Measurements from ENCODE around the gene RNF123.
"Not testable (repeated sequence)": the region's sequence is repeated elsewhere in the genome, so short reads cannot be mapped to it uniquely, and the experiment has no call there.

GRCh38 chr3:49687424-49687795 lies 1.9 kb upstream of the RNF123 start:
- TF ChIP-seq EZH2phosphoT487 (IDR thresholded peaks at IDR 0.05; ENCODE audit: insufficient read depth, low read depth); EZH2 (IDR thresholded peaks at IDR 0.05; ENCODE audit: insufficient read depth, poor library complexity, severe bottlenecking): not testable (repeated sequence)
